Measurements from ENCODE around the gene CASD1. TPM values are rescaled to one million over a fixed set of nuclear protein-coding genes. Genes with fewer than 3 reads are reported as not detected.

Gene CASD1
- total and polyA plus RNA-seq, 2 experiments from 2014 or later, result 15.5 to 38.1 TPM

GRCh38 chr7:94575646-94576045, 66.0 kb downstream of the CASD1 start (continued):
- no peak for TF ChIP-seq CTCF (conservative IDR thresholded peaks at IDR 0.05; ENCODE audit: low read depth in 2 of 2)
- TF ChIP-seq EZH2 (IDR thresholded peaks at IDR 0.05; ENCODE audit: low read depth, unreplicated experiment), result no peak
- TF ChIP-seq NANOG (IDR thresholded peaks at IDR 0.05; ENCODE audit: borderline replicate concordance), result no peak
- no peak for TF ChIP-seq JUNB (IDR thresholded peaks at IDR 0.05; ENCODE audit: unreplicated experiment)
- TF ChIP-seq POLR2AphosphoS5 (IDR thresholded peaks at IDR 0.05; ENCODE audit: low read depth), result no peak

- Histone ChIP-seq H3K4me3 (no peak overlapping the region), H3K27ac (ENCODE audit: low read depth) (no peak overlapping the region), H2AFZ (no peak overlapping the region), H3K4me2 (no peak overlapping the region), H3F3A (replicated peaks; ENCODE audit: low read depth) (no peaks in the 10 kb centered on the region), H3K4me1 (ENCODE audit: insufficient read depth) (no peaks in the 10 kb centered on the region), H3K9me2 (ENCODE audit: insufficient read depth) (no peaks in the 10 kb centered on the region; the same call in 1 of the 2 replicates), H3K36me3 (ENCODE audit: insufficient read depth) (peaks cover 6% of the 10 kb centered on the region; the same call in 1 of the 2 replicates), H3K27me3 (ENCODE audit: insufficient read depth) (no peaks in the 10 kb centered on the region), H3K79me2 (replicated peaks; ENCODE audit: insufficient read depth) (no peaks in the 10 kb centered on the region), H4K20me1 (replicated peaks; ENCODE audit: insufficient read depth) (no peaks in the 10 kb centered on the region)
- DNase-seq (ENCODE audit: low spot score) (no peak), ATAC-seq (no peak)
- no peak overlapping the region for H3K27ac Mint-ChIP-seq
- peaks cover 8% of the 10 kb centered on the region; the same call in 2 of the 3 replicates for H3K4me1 Mint-ChIP-seq
- no peak overlapping the region for H3K4me3 Mint-ChIP-seq
- H3K27me3 Mint-ChIP-seq (ENCODE audit: insufficient read depth, low read depth, poor library complexity), result no peaks in the 10 kb centered on the region
- peaks cover 28% of the 10 kb centered on the region for H3K9me3 Mint-ChIP-seq
- H3K36me3 Mint-ChIP-seq (ENCODE audit: low read depth), result peaks cover 41% of the 10 kb centered on the region
- TF ChIP-seq JUNB (IDR thresholded peaks at IDR 0.05; ENCODE audit: unreplicated experiment), result no peak
- no peak for TF ChIP-seq STAT1 (IDR thresholded peaks at IDR 0.05; ENCODE audit: unreplicated experiment)
- TF ChIP-seq ZNF114 (CRISPR knock-in tag; IDR thresholded peaks at IDR 0.05), result no peak
- no peak for TF ChIP-seq EZH2phosphoT487 (IDR thresholded peaks at IDR 0.05; ENCODE audit: unreplicated experiment)
- no peak for TF ChIP-seq NANOG (IDR thresholded peaks at IDR 0.05; ENCODE audit: borderline replicate concordance)
- no peak for TF ChIP-seq CTCF (conservative IDR thresholded peaks at IDR 0.05; ENCODE audit: low read depth in 2 of 2)
- TF ChIP-seq, protein P1, sequence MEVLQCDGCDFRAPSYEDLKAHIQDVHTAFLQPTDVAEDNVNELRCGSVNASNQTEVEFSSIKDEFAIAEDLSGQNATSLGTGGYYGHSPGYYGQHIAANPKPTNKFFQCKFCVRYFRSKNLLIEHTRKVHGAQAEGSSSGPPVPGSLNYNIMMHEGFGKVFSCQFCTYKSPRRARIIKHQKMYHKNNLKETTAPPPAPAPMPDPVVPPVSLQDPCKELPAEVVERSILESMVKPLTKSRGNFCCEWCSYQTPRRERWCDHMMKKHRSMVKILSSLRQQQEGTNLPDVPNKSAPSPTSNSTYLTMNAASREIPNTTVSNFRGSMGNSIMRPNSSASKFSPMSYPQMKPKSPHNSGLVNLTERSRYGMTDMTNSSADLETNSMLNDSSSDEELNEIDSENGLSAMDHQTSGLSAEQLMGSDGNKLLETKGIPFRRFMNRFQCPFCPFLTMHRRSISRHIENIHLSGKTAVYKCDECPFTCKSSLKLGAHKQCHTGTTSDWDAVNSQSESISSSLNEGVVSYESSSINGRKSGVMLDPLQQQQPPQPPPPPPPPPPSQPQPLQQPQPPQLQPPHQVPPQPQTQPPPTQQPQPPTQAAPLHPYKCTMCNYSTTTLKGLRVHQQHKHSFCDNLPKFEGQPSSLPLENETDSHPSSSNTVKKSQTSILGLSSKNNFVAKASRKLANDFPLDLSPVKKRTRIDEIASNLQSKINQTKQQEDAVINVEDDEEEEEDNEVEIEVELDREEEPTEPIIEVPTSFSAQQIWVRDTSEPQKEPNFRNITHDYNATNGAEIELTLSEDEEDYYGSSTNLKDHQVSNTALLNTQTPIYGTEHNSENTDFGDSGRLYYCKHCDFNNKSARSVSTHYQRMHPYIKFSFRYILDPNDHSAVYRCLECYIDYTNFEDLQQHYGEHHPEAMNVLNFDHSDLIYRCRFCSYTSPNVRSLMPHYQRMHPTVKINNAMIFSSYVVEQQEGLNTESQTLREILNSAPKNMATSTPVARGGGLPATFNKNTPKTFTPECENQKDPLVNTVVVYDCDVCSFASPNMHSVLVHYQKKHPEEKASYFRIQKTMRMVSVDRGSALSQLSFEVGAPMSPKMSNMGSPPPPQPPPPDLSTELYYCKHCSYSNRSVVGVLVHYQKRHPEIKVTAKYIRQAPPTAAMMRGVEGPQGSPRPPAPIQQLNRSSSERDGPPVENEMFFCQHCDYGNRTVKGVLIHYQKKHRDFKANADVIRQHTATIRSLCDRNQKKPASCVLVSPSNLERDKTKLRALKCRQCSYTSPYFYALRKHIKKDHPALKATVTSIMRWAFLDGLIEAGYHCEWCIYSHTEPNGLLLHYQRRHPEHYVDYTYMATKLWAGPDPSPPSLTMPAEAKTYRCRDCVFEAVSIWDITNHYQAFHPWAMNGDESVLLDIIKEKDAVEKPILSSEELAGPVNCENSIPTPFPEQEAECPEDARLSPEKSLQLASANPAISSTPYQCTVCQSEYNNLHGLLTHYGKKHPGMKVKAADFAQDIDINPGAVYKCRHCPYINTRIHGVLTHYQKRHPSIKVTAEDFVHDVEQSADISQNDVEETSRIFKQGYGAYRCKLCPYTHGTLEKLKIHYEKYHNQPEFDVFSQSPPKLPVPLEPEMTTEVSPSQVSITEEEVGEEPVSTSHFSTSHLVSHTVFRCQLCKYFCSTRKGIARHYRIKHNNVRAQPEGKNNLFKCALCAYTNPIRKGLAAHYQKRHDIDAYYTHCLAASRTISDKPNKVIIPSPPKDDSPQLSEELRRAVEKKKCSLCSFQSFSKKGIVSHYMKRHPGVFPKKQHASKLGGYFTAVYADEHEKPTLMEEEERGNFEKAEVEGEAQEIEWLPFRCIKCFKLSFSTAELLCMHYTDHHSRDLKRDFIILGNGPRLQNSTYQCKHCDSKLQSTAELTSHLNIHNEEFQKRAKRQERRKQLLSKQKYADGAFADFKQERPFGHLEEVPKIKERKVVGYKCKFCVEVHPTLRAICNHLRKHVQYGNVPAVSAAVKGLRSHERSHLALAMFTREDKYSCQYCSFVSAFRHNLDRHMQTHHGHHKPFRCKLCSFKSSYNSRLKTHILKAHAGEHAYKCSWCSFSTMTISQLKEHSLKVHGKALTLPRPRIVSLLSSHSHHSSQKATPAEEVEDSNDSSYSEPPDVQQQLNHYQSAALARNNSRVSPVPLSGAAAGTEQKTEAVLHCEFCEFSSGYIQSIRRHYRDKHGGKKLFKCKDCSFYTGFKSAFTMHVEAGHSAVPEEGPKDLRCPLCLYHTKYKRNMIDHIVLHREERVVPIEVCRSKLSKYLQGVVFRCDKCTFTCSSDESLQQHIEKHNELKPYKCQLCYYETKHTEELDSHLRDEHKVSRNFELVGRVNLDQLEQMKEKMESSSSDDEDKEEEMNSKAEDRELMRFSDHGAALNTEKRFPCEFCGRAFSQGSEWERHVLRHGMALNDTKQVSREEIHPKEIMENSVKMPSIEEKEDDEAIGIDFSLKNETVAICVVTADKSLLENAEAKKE (CRISPR knock-in tag; IDR thresholded peaks at IDR 0.05), result no peak
- TF ChIP-seq REST (IDR thresholded peaks at IDR 0.05; ENCODE audit: unreplicated experiment), result no peak
- TF ChIP-seq ZNF331 (CRISPR knock-in tag; IDR thresholded peaks at IDR 0.05; ENCODE audit: low read depth), result no peak
- TF ChIP-seq POLR2AphosphoS5 (IDR thresholded peaks at IDR 0.05; ENCODE audit: low read depth), result no peak
Measured at GRCh38 chr7:94576316-94576715, 66.7 kb downstream of the CASD1 start.
